ENCODE data around the gene ZFYVE16. TPM values are rescaled to one million over a fixed set of nuclear protein-coding genes. Genes with fewer than 3 reads are reported as not detected.

Gene ZFYVE16
- total and polyA plus RNA-seq, 2 donors from 2014 or later = 10.2 to 39.4 TPM

- Histone ChIP-seq H3K4me1 (ENCODE audit: control insufficient read depth in 2 of 3, insufficient read depth in 2 of 3, low read depth in 1 of 3, low read length in 3 of 3) (no peaks in the 10 kb centered on the region), H3K27ac (ENCODE audit: low read depth in 2 of 2, low read length in 2 of 2) (no peak overlapping the region), H3K9me3 (ENCODE audit: control insufficient read depth in 2 of 3, insufficient read depth in 1 of 3, low read length in 3 of 3) (no peaks in the 10 kb centered on the region), H3K36me3 (ENCODE audit: control insufficient read depth in 2 of 3, insufficient read depth in 3 of 3, low read length in 3 of 3) (no peaks in the 10 kb centered on the region), H3K27me3 (ENCODE audit: control insufficient read depth, insufficient read depth, low read length) (no peaks in the 10 kb centered on the region), H3K9ac (ENCODE audit: low read length in 3 of 3) (no peak overlapping the region), H3K4me3 (ENCODE audit: low read length in 3 of 3) (no peak overlapping the region)
- FAIRE-seq (no peak), DNase-seq (no peak)
- no peak for TF ChIP-seq CTCF (IDR thresholded peaks at IDR 0.05; ENCODE audit: borderline replicate concordance, extremely low read depth, insufficient read depth)
- intact Hi-C loops (cut with DNase I) = no loop called here
Measured at GRCh38 chr5:80368661-80369480, 39.0 kb upstream of the ZFYVE16 start.

GRCh38 chr5:80369521-80369920 lies 38.3 kb upstream of the ZFYVE16 start:
- intact Hi-C loops (cut with DNase I) = no loop called here
- H3K27ac ChIP-seq (ENCODE audit: low read depth in 2 of 2, low read length in 2 of 2) = no peak overlapping the region
- H3K4me3 ChIP-seq (ENCODE audit: low read length in 3 of 3) = no peak overlapping the region
- no peak for TF ChIP-seq CTCF (IDR thresholded peaks at IDR 0.05; ENCODE audit: borderline replicate concordance, extremely low read depth, insufficient read depth)
- H3K9ac ChIP-seq (ENCODE audit: low read length in 3 of 3) = no peak overlapping the region
- FAIRE-seq (no peak), DNase-seq (peak in 2 of 5 donors; percentile 8 to 13)
- no peaks in the 10 kb centered on the region for H3K4me1 ChIP-seq (ENCODE audit: control insufficient read depth in 2 of 3, insufficient read depth in 2 of 3, low read depth in 1 of 3, low read length in 3 of 3)
- H3K27me3 ChIP-seq (ENCODE audit: control insufficient read depth, insufficient read depth, low read length) = no peaks in the 10 kb centered on the region
- H3K9me3 ChIP-seq (ENCODE audit: control insufficient read depth in 2 of 3, insufficient read depth in 1 of 3, low read length in 3 of 3) = no peaks in the 10 kb centered on the region
- H3K36me3 ChIP-seq (ENCODE audit: control insufficient read depth in 2 of 3, insufficient read depth in 3 of 3, low read length in 3 of 3) = no peaks in the 10 kb centered on the region

GRCh38 chr5:80370390-80370789 lies 37.5 kb upstream of the ZFYVE16 start:
- TF ChIP-seq CTCF (IDR thresholded peaks at IDR 0.05; ENCODE audit: borderline replicate concordance, extremely low read depth, insufficient read depth) = no peak
- no peak for FAIRE-seq
- intact Hi-C loops (cut with DNase I) = no loop called here

More at GRCh38 chr5:80370390-80370789, 37.5 kb upstream of the ZFYVE16 start:
- Histone ChIP-seq H3K27me3 (ENCODE audit: control insufficient read depth, insufficient read depth, low read length) (no peaks in the 10 kb centered on the region), H3K4me1 (ENCODE audit: control insufficient read depth in 2 of 3, insufficient read depth in 2 of 3, low read depth in 1 of 3, low read length in 3 of 3) (no peaks in the 10 kb centered on the region), H3K9me3 (ENCODE audit: control insufficient read depth in 2 of 3, insufficient read depth in 1 of 3, low read length in 3 of 3) (no peaks in the 10 kb centered on the region), H3K27ac (ENCODE audit: low read depth in 2 of 2, low read length in 2 of 2) (no peak overlapping the region), H3K4me3 (ENCODE audit: low read length in 3 of 3) (no peak overlapping the region), H3K36me3 (ENCODE audit: control insufficient read depth in 2 of 3, insufficient read depth in 3 of 3, low read length in 3 of 3) (no peaks in the 10 kb centered on the region), H3K9ac (ENCODE audit: low read length in 3 of 3) (no peak overlapping the region)
- no peak for DNase-seq

Measured in kidney (tissue), 14 donors.